ENCODE results near the gene C1orf159. TPM values are rescaled to one million over a fixed set of nuclear protein-coding genes. Genes with fewer than 3 reads are reported as not detected.

The C1orf159 gene
- total and polyA plus RNA-seq, 7 donors: 1.5 to 6.7 (median 3.5) TPM

GRCh38 chr1:1148061-1148460, 32.2 kb upstream of the C1orf159 start:
- H3K36me3 ChIP-seq (ENCODE audit: insufficient read depth in 1 of 2, low read depth in 1 of 2): no peaks in the 10 kb centered on the region
- 82 to 89% (median 84%) methylated on average over 13 of the region's 13 CpGs for WGBS, 3 donors

GRCh38 chr1:1146596-1146995, 30.7 kb upstream of the C1orf159 start:
- ATAC-seq: no peak
- intact Hi-C loops (cut with DNase I): no loop called here
- 94 to 95% (median 94%) methylated on average over 15 of the region's 15 CpGs for WGBS, 3 donors
- no peak overlapping the region for H3K27ac ChIP-seq
- H3K9me3 ChIP-seq: no peaks in the 10 kb centered on the region
- no peaks in the 10 kb centered on the region for H3K4me1 ChIP-seq
- H3K4me3 ChIP-seq: no peak overlapping the region
- H3K27me3 ChIP-seq (ENCODE audit: insufficient read depth in 3 of 3, low read length in 2 of 3): peaks cover 0 to 22% (median 6%) of the 10 kb centered on the region in 3 donors
- no peaks in the 10 kb centered on the region for H3K36me3 ChIP-seq (ENCODE audit: insufficient read depth in 1 of 2, low read depth in 1 of 2)
- no peak for DNase-seq
- TF ChIP-seq CTCF (IDR thresholded peaks at IDR 0.05): no peak

More at GRCh38 chr1:1148061-1148460, 32.2 kb upstream of the C1orf159 start:
- no peak overlapping the region for H3K4me3 ChIP-seq
- no peak overlapping the region for H3K27ac ChIP-seq
- ATAC-seq (no peak), DNase-seq (no peak)
- TF ChIP-seq CTCF (IDR thresholded peaks at IDR 0.05): no peak
- intact Hi-C loops (cut with DNase I): no loop called here
- no peaks in the 10 kb centered on the region for H3K4me1 ChIP-seq
- H3K9me3 ChIP-seq: no peaks in the 10 kb centered on the region
- peaks cover 0 to 18% (median under 1%) of the 10 kb centered on the region in 3 donors for H3K27me3 ChIP-seq (ENCODE audit: insufficient read depth in 3 of 3, low read length in 2 of 3)

- TF ChIP-seq CTCF (IDR thresholded peaks at IDR 0.05): no peak
- WGBS, 3 donors: 82 to 85% (median 82%) methylated on average over 14 of the region's 14 CpGs
Observed at GRCh38 chr1:1146026-1146425, 30.1 kb upstream of the C1orf159 start.

GRCh38 chr1:1145547-1145914, 29.6 kb upstream of the C1orf159 start:
- no peak overlapping the region for H3K4me3 ChIP-seq
- no peak for ATAC-seq
- H3K27me3 ChIP-seq (ENCODE audit: insufficient read depth in 3 of 3, low read length in 2 of 3): peaks cover 0 to 22% (median 10%) of the 10 kb centered on the region in 3 donors
- H3K27ac ChIP-seq: no peak overlapping the region
- 83 to 91% (median 91%) methylated on average over 6 to 9 of the region's 9 CpGs for WGBS, 3 donors
- no peaks in the 10 kb centered on the region for H3K9me3 ChIP-seq
- intact Hi-C loops (cut with DNase I): no loop called here
- no peak for DNase-seq
- no peaks in the 10 kb centered on the region for H3K36me3 ChIP-seq (ENCODE audit: insufficient read depth in 1 of 2, low read depth in 1 of 2)
- H3K4me1 ChIP-seq: no peaks in the 10 kb centered on the region
- no peak for TF ChIP-seq CTCF (IDR thresholded peaks at IDR 0.05)

More at GRCh38 chr1:1146026-1146425, 30.1 kb upstream of the C1orf159 start:
- intact Hi-C loops (cut with DNase I): no loop called here
- Histone ChIP-seq H3K27ac (no peak overlapping the region), H3K4me1 (no peaks in the 10 kb centered on the region), H3K4me3 (no peak overlapping the region), H3K36me3 (ENCODE audit: insufficient read depth in 1 of 2, low read depth in 1 of 2) (no peaks in the 10 kb centered on the region), H3K27me3 (ENCODE audit: insufficient read depth in 3 of 3, low read length in 2 of 3) (peaks cover 0 to 22% (median 7%) of the 10 kb centered on the region in 3 donors), H3K9me3 (no peaks in the 10 kb centered on the region)
- ATAC-seq (no peak), DNase-seq (no peak)
